Dedifferentiated amniotic fluid mesenchymal stem cell (primary cell): ENCODE data around the gene NPR3.
"Not testable (repeated sequence)": the region's sequence is repeated elsewhere in the genome, so short reads cannot be mapped to it uniquely, and the experiment has no call there.

ENCODE experiments used
- DNase-seq: peaks from one replicate; pipeline ENCODE4 v3.0.0-alpha.2; 2016; ENCODE audit errors: extremely low spot score

The NPR3 gene

GRCh38 chr5:32760091-32760509 lies 49.0 kb downstream of the NPR3 start:
- peak; percentile 96 for DNase-seq

DNA sequence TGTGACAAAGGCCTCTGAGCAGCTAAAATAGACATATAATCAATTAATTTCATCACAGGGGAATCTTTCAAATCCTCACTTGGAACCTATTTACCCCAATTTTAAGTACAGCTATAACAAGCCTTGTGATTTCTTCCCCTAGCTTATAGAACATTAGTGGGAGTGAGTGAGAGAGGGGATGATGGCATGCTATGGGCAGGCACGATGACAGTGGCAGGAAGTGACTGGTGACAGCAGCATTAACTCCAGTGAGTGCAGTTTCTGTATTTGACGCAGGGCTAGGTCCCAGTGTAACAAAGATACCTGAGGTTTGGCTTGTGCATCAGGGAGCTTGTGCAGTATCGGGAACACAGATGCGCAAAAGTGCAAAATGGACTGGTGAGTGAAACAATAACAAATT lies 54.1 kb downstream of the NPR3 start:
- DNase-seq: no peak

- DNase-seq: peak; percentile 85
Observed at GRCh38 chr5:32767948-32768467, 56.9 kb downstream of the NPR3 start.

DNA sequence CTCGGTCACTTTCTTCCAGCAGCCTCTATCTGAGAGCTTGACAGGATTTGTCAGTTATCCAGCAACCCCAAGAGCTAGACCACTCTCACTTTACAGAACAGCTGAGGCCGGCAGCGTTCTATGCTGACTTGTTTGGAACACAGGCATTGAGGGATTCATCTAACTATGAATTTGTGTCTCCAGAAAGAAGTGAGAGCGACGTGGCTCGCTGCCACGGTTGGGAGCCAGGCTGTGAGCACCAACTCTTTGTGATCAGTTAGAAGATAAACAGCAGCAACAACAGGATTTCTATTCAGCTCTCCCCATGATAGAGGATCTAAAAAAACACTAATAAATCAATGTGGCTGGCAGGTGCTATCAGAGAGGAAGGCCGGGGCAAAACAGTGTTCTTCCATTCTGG lies 58.6 kb downstream of the NPR3 start:
- DNase-seq: no peak

DNA sequence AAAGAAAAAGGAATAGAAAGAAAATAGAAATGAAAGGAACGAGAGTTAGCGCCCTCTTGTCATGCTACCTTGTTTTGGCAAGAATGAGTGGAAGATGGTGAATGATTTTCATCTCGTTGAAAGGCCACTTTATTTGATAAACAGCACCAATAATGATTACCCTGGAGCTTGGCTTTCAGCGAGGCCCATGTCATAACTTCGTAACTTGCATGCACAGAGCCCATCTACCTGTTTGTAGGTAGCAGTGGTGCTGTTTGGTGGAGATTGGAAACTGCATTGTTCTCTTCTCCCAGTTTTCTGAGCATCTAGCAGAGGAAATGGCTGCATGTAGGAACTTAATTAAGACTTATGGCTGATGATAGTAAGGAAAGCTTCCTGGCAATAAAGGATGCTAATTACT lies 59.3 kb downstream of the NPR3 start:
- no peak for DNase-seq

DNA sequence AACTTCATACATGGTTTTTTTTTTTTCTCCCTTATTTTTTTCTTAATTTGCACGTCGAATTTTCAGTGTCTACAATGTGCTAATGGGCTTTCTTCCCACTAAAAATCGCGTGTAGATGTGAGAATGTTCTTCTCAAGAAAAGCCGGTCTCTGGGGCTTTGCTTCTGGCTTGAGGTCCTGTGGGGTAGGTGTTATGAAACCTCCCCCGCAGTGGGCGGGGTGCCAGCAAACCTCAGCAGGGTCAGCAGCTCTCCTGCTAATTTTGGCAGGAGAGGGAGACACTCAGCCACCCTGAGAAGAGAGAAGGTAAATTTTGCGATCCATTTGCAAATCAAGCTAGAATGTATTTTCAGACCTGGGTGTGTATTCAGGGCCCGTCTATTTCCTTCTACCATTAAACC lies 59.9 kb downstream of the NPR3 start:
- no peak for DNase-seq

DNA sequence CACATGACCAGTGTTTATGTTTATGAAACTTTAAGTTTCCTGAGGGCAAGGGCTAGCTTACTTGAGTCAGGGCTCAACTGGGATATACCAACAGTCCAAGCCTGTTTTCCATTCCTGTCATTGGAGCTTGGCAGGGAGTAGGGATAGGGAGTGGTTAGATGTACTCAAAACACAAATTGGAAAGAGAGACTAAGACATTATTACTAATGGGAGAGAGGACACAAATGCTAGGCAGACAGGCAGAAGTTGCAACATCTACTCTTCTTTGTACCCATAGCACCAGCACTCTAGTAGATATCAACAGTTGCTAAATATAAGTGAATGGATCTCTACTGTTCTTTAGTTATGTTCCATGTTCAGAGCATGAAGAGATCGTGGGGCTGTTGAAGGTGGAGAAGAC lies 62.8 kb downstream of the NPR3 start:
- no peak for DNase-seq

GRCh38 chr5:32776200-32776599 lies 65.1 kb downstream of the NPR3 start:
- peak; percentile 11 for DNase-seq

GRCh38 chr5:32777222-32777621 lies 66.1 kb downstream of the NPR3 start:
- no peak for DNase-seq

- DNase-seq: peak; percentile 12
Observed at GRCh38 chr5:32777733-32778132, 66.6 kb downstream of the NPR3 start.

- DNase-seq: no peak
Observed at GRCh38 chr5:32778403-32778802, 67.3 kb downstream of the NPR3 start.

DNA sequence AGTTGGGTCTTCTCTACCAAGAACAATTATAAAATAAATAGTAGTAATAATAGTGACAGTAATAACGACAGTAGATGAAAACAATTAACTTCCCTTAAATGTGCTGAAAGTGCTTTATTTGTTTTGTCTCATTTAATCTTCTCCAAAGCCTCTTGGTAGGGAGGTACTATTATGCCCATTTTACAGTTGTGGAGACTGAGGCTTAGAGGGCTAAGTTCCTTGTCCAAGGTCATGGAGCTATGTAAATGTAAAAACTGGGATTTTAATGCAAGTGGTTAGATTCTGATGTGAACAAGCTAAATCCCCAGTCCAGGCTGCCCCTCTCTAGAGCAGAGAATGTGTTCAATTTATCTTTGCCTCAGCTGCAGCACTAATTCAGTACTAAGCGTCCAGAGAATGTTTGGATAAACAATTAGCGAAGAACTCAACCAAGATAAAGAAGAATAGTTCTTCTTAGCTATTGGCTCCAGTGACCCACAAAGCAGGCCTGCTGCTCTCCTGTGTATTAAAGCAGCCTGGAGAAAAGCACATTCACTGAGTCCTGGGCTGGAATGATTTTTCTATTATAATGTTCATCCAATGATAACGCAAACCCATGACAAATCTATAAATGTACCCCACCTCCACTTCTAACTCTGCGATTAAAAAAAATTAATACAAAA lies 68.8 kb downstream of the NPR3 start:
- DNase-seq: peak; percentile 15

DNA sequence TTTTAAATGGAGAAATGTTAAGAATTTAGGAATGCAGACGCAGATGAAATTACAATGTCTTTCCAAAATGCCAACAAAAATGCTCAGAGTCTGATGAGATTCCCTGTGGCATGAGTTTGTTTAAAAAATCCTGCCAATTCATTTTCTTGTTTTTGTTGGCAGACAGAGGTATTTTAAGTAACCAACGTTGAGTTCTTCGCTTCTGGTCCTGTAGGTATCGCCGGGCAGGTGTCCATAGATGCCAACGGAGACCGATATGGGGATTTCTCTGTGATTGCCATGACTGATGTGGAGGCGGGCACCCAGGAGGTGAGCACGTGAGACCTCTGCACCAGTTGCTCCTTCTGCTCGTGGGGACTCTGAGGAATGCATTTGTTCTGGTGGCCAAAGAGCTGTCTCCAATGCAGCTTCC lies 69.4 kb downstream of the NPR3 start:
- DNase-seq: peak; percentile 71

- no peak for DNase-seq
Observed at GRCh38 chr5:32783661-32784060, 72.5 kb downstream of the NPR3 start.

DNA sequence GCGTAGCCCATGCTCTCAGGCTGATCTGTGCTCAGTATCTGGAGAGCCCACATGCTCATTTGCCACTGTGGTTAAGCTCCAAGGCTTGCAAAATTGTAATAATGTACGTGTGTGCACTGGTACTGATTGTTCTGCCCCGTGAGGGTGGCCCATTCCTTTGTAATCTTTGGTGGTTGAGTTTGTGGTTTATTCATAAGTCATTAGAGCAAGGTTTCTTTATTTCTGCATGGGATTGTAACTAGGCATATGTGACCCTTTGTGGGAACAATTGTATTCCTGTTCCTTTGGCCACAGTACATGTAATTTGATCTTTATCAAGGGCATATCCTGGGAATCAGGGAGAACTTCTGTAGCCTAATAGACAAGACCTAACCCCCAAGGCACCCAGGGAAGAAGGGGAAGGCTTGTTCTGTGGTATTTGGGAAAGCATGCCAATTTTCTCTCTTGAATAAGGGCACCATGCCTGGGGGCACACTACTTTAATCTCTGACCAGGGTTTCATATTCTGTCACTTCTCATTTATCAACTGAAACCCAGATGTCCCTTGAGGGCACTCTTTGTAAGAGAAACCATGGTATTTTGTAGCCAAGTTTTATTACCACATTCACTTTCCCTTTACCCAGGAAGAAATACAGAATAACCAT lies 74.6 kb downstream of the NPR3 start:
- DNase-seq: peak; percentile 77

GRCh38 chr5:32786311-32786710 lies 75.2 kb downstream of the NPR3 start:
- DNase-seq: no peak

DNA sequence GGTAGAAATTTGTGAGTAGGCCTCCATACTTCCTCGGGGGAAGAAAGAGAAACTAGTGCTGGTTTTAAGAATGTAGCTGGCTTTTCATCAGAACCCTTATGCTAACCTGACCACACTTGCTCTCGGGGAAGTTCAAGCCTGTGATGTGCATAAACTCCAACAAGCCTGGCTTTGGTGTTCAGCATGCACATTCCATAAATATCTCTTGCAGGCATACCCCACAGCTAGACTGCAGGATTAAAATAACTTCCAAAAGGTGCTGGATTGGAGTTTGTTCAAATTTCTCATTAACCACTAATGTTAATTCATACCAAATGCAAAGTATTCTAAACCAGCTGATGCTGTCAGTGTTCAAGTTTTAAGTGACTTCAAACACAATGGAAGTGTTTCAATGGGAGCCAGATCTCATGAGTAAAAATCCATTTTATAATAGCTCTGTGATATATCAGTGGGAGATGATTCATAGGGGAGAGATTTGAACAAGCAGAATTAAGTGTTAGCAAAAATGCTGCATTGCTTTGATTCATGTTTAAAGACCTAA lies 79.4 kb downstream of the NPR3 start:
- no peak for DNase-seq

DNA sequence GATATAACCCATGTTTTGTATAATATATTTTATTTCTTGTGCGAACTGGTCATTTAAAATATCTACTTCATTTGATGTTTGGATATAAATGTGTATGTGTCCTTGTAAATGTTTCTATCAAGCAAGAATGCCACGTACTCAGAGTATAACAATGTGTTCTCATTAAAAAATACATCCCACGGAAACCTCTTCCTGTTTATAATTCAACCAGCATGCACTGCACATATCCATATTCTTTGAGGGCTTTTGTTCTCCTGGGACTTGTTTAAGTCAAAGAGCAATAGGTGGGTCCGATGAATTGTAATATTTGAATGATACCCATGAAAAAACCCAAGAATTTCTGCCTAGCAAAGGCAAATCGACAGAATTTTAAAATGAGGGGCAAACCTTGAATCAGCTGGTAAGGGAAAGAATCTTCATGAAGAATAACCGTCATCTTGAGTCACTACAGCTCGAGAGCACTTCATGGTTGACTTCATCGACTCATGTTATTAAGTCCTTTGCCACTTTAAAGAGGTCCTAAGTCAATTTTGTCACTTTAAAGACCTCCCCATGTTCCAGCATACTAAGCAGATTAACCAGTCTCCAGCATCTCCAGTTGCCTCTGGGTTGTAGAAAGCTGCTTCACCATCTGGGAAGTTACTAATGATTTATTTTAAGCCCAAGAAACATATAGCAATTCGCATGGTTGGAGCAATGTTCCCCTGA lies 80.6 kb downstream of the NPR3 start:
- no peak for DNase-seq

DNA sequence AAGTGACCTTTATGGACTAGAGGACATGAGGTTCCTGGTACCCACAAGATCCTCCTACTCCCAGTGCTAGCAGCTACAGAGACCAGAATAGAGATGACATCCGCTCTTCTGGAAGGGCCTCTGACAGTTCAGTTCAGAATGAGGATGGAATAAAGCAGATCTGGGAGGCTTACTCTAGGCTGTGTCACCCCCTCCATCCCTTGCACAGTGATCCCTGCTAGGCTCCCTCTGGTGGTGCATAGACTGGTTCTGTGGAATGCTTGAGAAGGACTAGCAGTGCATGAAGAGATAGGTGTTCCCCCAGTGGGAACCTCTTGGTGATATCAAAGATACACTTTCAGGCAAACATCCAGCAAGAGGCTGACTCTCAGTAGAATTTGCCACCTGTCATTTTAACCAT lies 83.0 kb downstream of the NPR3 start:
- no peak for DNase-seq

DNA sequence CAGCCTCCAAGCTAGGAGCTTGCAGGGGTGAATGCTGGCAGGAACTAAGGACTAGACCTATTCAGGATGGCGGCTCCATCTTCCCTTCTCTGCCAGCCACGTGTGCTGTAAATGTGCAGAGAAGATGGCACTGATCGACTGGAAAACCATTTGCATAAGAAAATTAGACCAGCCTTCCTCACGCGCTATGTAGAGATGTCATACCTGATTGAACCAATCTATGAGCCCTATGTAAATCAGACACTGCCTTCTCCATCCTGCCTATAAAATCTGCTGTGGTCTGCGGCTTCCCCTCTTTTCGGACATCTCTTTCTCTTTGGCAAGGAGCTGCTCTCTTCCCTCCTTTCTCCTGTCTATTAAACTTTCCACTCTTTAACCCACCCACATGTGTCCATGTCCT lies 91.6 kb downstream of the NPR3 start:
- no peak for DNase-seq

GRCh38 chr5:32803656-32804055 lies 92.5 kb downstream of the NPR3 start:
- no peak for DNase-seq

- DNase-seq: not testable (repeated sequence)
Observed at GRCh38 chr5:32805462-32805861, 94.3 kb downstream of the NPR3 start.
